Suprapubic skin (tissue), 3 donors: Measurements from ENCODE around the gene STIM1.

Experiments used
- CTCF ChIP-seq, 2 donors: fragments of 200-600 bp in 1 of 2; fragments of 450-650 bp in 1 of 2; sonication (generic) in 1 of 2; IDR thresholded peaks; one replicate each; pipeline ENCODE4 v1.5.1; 2016 to 2019; ENCODE audit warnings: antibody characterized with exemption in 2 of 2, mild to moderate bottlenecking in 1 of 2, moderate library complexity in 1 of 2
- EP300 ChIP-seq: sonication (generic); formaldehyde crosslinking; IDR thresholded peaks from one replicate; pipeline ENCODE4 v1.6.1; 2017; ENCODE audit warnings: antibody characterized with exemption
- POLR2A ChIP-seq, 2 donors: fragments of 450-650 bp; IDR thresholded peaks; one replicate each; pipeline ENCODE4 v1.6.1; 2017; ENCODE audit warnings: antibody characterized with exemption in 2 of 2, mild to moderate bottlenecking in 2 of 2, moderate library complexity in 2 of 2

DNA sequence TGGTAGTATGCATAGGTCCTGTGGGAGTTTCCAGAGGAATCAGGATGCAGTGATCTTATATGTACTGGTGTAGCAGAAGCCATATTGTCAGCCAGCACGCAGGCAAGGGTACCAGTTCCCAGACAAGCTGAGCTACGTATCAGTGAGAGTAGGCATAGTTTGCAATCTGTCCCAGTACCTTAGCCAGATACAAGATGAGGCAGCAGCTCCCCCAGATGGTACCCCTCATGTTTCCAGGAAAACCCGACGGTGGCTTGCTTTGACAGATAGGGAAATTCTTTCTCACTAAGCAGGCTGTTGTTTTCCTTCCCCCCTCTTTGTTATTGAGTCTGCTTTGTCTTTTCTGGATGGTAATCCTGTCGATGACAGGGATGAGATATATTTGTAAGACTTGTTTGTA is 129.4 kb downstream of the STIM1 start:
- TF ChIP-seq CTCF (IDR thresholded peaks at IDR 0.05): no peak
- TF ChIP-seq POLR2A (IDR thresholded peaks at IDR 0.05): no peak
- no peak for TF ChIP-seq EP300
